Measurements from ENCODE around the gene OSBPL9. TPM values are rescaled to one million over a fixed set of nuclear protein-coding genes. Genes with fewer than 3 reads are reported as not detected.

The OSBPL9 gene
- total RNA-seq, 1 experiment from 2014 or later, result 52.6 TPM

DNA sequence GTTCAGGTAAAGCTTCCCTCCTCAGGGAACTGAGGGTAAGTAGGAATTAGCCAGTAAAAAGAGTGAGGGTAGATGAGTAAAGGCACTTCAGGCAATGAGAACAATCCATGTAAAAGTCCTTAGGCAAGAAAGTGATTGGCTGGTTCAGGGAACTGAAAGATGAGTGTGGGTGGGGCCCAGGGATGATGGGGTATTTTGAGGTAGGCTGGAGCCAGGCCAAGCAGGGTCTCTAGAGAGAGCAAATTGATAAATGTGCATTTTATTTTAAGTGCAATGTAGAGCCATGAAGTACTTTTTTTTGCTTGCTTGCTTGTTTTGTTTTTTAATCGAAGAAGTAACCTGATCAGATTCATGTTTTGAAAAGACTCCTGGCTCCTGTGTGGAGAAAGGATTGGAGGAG lies 26.5 kb downstream of the OSBPL9 start:
- H3K4me1 ChIP-seq (ENCODE audit: control insufficient read depth in 1 of 2, insufficient read depth in 2 of 2, low read length in 2 of 2), result peaks cover 33 to 70% of the 10 kb centered on the region in 2 experiments
- peak overlapping the region; percentile 84; the same call in 1 of the 2 replicates for H3K4me2 ChIP-seq (ENCODE audit: low read length)

DNA sequence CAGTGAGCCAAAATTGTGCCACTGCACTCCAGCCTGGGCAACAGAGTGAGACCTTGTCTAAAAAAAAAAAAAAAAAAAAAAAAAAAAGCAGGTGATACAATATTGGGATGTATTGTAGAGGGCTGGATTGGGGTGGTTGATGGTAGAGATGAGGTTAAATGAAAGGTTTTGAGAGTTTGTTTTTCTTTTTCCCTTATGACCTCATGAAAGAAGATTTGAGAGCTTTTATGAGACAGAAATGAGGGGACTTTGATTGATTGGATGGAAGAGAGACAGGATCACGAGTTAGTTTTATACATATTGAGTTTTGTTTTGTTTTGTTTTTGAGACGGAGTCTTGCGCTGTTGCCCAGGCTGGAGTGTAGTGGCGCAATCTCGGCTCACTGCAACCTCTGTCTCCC lies 27.1 kb downstream of the OSBPL9 start:
- no peak for ATAC-seq
- CTCF ChIA-PET, result no interaction called here
- POLR2A ChIA-PET, result no interaction called here

More for the DNA sequence above, 26.5 kb downstream of the OSBPL9 start:
- Histone ChIP-seq H3K4me3 (replicated peaks in 1 of 2; ENCODE audit: low read depth in 1 of 2, low read length in 2 of 2) (no peak overlapping the region), H3K9me2 (ENCODE audit: insufficient read depth) (no peaks in the 10 kb centered on the region), H3K27me3 (ENCODE audit: insufficient read depth, low read length) (no peaks in the 10 kb centered on the region), H2AFZ (ENCODE audit: low read depth, low read length, poor library complexity, severe bottlenecking) (no peak overlapping the region), H3K9me3 (ENCODE audit: control insufficient read depth in 1 of 2, insufficient read depth in 1 of 2, low read depth in 1 of 2, low read length in 2 of 2) (no peaks in the 10 kb centered on the region), H3K9ac (ENCODE audit: low read length) (no peak overlapping the region), H3K27ac (ENCODE audit: low read depth, low read length) (no peak overlapping the region), H3K79me2 (ENCODE audit: insufficient read depth, low read length) (peaks cover 62% of the 10 kb centered on the region), H3K36me3 (ENCODE audit: control insufficient read depth in 1 of 2, insufficient read depth in 2 of 2, low read length in 2 of 2) (no peaks in the 10 kb centered on the region), H4K20me1 (ENCODE audit: insufficient read depth) (no peaks in the 10 kb centered on the region)
- RAD21 ChIA-PET (ENCODE audit: low non-redundant PET in 1 of 2, low total read pairs in 2 of 2, uncharacterized antibody in 2 of 2, unreplicated experiment in 2 of 2), result no interaction called here
- intact Hi-C loops (cut with micrococcal nuclease), result no loop called here
- TF ChIP-seq, protein P1, sequence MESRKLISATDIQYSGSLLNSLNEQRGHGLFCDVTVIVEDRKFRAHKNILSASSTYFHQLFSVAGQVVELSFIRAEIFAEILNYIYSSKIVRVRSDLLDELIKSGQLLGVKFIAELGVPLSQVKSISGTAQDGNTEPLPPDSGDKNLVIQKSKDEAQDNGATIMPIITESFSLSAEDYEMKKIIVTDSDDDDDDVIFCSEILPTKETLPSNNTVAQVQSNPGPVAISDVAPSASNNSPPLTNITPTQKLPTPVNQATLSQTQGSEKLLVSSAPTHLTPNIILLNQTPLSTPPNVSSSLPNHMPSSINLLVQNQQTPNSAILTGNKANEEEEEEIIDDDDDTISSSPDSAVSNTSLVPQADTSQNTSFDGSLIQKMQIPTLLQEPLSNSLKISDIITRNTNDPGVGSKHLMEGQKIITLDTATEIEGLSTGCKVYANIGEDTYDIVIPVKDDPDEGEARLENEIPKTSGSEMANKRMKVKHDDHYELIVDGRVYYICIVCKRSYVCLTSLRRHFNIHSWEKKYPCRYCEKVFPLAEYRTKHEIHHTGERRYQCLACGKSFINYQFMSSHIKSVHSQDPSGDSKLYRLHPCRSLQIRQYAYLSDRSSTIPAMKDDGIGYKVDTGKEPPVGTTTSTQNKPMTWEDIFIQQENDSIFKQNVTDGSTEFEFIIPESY (IDR thresholded peaks at IDR 0.05; ENCODE audit: extremely low read depth, insufficient replicate concordance, low read length), result no peak
- no peak for TF ChIP-seq ZNF274 (IDR thresholded peaks at IDR 0.05; ENCODE audit: low read depth, low read length)
- no peak for TF ChIP-seq CBX3 (IDR thresholded peaks at IDR 0.05; ENCODE audit: low read depth)
- TF ChIP-seq, protein P2, sequence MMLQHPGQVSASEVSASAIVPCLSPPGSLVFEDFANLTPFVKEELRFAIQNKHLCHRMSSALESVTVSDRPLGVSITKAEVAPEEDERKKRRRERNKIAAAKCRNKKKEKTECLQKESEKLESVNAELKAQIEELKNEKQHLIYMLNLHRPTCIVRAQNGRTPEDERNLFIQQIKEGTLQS (IDR thresholded peaks at IDR 0.05), result no peak
- no peak for TF ChIP-seq EZH2phosphoT487 (IDR thresholded peaks at IDR 0.05; ENCODE audit: borderline replicate concordance)
- CTCF ChIA-PET, result no interaction called here
- BruUV-seq (replicated peaks), result no TSS peak
- POLR2A ChIA-PET, result no interaction called here
- no peak for ATAC-seq
- DNase-seq (ENCODE audit: low read depth, low spot score), result no peak

More for the DNA sequence above, 27.1 kb downstream of the OSBPL9 start:
- RAD21 ChIA-PET (ENCODE audit: low non-redundant PET in 1 of 2, low total read pairs in 2 of 2, uncharacterized antibody in 2 of 2, unreplicated experiment in 2 of 2), result no interaction called here
- Histone ChIP-seq H3K9me3 (ENCODE audit: control insufficient read depth in 1 of 2, insufficient read depth in 1 of 2, low read depth in 1 of 2, low read length in 2 of 2) (no peaks in the 10 kb centered on the region), H3K4me2 (ENCODE audit: low read length) (peak overlapping the region; percentile 84), H3K4me1 (ENCODE audit: control insufficient read depth in 1 of 2, insufficient read depth in 2 of 2, low read length in 2 of 2) (peaks cover 28 to 70% of the 10 kb centered on the region in 2 experiments), H3K4me3 (replicated peaks in 1 of 2; ENCODE audit: low read depth in 1 of 2, low read length in 2 of 2) (peak overlapping the region in 1 of 2 experiments; percentile 51; a peak in 3 of 4 replicates), H3K27ac (ENCODE audit: low read depth, low read length) (peak overlapping the region; percentile 62), H3K36me3 (ENCODE audit: control insufficient read depth in 1 of 2, insufficient read depth in 2 of 2, low read length in 2 of 2) (no peaks in the 10 kb centered on the region), H3K9me2 (ENCODE audit: insufficient read depth) (no peaks in the 10 kb centered on the region), H2AFZ (ENCODE audit: low read depth, low read length, poor library complexity, severe bottlenecking) (no peak overlapping the region), H3K79me2 (ENCODE audit: insufficient read depth, low read length) (peaks cover 58% of the 10 kb centered on the region), H3K9ac (ENCODE audit: low read length) (peak overlapping the region; percentile 50), H4K20me1 (ENCODE audit: insufficient read depth) (no peaks in the 10 kb centered on the region), H3K27me3 (ENCODE audit: insufficient read depth, low read length) (no peaks in the 10 kb centered on the region)
- no peak for TF ChIP-seq EZH2phosphoT487 (IDR thresholded peaks at IDR 0.05; ENCODE audit: borderline replicate concordance)
- TF ChIP-seq CEBPB (IDR thresholded peaks at IDR 0.05; ENCODE audit: low read depth), result 0 out of 2 replicates have a peak, but pooled peaks have one; percentile 28
- no TSS peak for BruUV-seq (replicated peaks)
- no peak for DNase-seq (ENCODE audit: low read depth, low spot score)
- intact Hi-C loops (cut with micrococcal nuclease), result no loop called here
